Measurements from ENCODE around the gene EPHB2.

DNA sequence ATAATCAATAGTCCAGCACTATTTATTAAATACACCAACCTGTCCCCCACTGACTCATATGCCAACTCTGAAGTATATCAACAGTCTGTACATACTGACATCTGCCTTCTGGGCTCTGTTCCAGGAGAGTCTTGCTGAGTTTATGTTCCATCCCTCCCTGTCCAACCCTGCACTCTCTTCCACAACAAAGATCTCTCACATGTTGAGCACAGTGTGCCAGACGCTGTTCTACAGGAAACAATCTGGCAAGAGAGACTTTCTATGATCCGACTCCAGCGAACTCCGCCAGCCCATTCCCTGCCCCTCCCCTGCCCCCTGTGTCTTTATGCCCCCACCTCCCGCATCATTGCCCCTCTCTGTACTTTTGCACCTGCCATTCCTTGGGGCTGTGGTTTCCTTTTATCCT lies 258.7 kb downstream of the EPHB2 start:
- TF ChIP-seq EP300 (IDR thresholded peaks at IDR 0.05) = no peak
- TF ChIP-seq, protein P1, sequence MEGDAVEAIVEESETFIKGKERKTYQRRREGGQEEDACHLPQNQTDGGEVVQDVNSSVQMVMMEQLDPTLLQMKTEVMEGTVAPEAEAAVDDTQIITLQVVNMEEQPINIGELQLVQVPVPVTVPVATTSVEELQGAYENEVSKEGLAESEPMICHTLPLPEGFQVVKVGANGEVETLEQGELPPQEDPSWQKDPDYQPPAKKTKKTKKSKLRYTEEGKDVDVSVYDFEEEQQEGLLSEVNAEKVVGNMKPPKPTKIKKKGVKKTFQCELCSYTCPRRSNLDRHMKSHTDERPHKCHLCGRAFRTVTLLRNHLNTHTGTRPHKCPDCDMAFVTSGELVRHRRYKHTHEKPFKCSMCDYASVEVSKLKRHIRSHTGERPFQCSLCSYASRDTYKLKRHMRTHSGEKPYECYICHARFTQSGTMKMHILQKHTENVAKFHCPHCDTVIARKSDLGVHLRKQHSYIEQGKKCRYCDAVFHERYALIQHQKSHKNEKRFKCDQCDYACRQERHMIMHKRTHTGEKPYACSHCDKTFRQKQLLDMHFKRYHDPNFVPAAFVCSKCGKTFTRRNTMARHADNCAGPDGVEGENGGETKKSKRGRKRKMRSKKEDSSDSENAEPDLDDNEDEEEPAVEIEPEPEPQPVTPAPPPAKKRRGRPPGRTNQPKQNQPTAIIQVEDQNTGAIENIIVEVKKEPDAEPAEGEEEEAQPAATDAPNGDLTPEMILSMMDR (IDR thresholded peaks at IDR 0.05) = no peak
- no peak for TF ChIP-seq POLR2AphosphoS5 (IDR thresholded peaks at IDR 0.05)
